ENCODE measurements around the gene MTERF4.
A peak's percentile ranks its signal among the peaks of the same experiment; 100 is the strongest.

Gene MTERF4

GRCh38 chr2:241073166-241074064 is 28.7 kb downstream of the MTERF4 start:
- intact Hi-C loops (cut with DNase I) = loop anchor here (10.0 kb wide), 1 partner anchor 141 kb away; no protein-coding TSS in a partner anchor

GRCh38 chr2:241072553-241073165 is 29.4 kb downstream of the MTERF4 start:
- intact Hi-C loops (cut with DNase I) = loop anchor here (10.0 kb wide), 1 partner anchor 142 kb away; no protein-coding TSS in a partner anchor
- DNase-seq = peak in 1 of 10 donors; percentile 10

More at GRCh38 chr2:241073166-241074064, 28.7 kb downstream of the MTERF4 start:
- no peak for DNase-seq

- no peak for DNase-seq
- intact Hi-C loops (cut with DNase I) = loop anchor here (10.0 kb wide), 1 partner anchor 143 kb away; no protein-coding TSS in a partner anchor
Measured at GRCh38 chr2:241072151-241072550, 29.9 kb downstream of the MTERF4 start.

- intact Hi-C loops (cut with DNase I) = loop anchor here (10.0 kb wide), 1 partner anchor 143 kb away; no protein-coding TSS in a partner anchor
- peak in 2 of 10 donors; percentile 3 to 82 for DNase-seq
Measured at GRCh38 chr2:241071677-241072111, 30.4 kb downstream of the MTERF4 start.

- intact Hi-C loops (cut with DNase I) = loop anchor here (10.0 kb wide), 1 partner anchor 144 kb away; no protein-coding TSS in a partner anchor
- DNase-seq = peak in 2 of 10 donors; percentile 68 to 74
Measured at GRCh38 chr2:241070811-241071676, 31.0 kb downstream of the MTERF4 start.

GRCh38 chr2:241070361-241070760 is 31.7 kb downstream of the MTERF4 start:
- no peak for DNase-seq

GRCh38 chr2:241069821-241070281 is 32.2 kb downstream of the MTERF4 start:
- intact Hi-C loops (cut with DNase I) = loop anchor here (10.0 kb wide), 1 partner anchor 145 kb away; no protein-coding TSS in a partner anchor
- peak in 3 of 10 donors; percentile 69 to 82 (median 82) for DNase-seq

More at GRCh38 chr2:241070361-241070760, 31.7 kb downstream of the MTERF4 start:
- intact Hi-C loops (cut with DNase I) = loop anchor here (10.0 kb wide), 1 partner anchor 144 kb away; no protein-coding TSS in a partner anchor

GRCh38 chr2:241068942-241069810 is 32.9 kb downstream of the MTERF4 start:
- intact Hi-C loops (cut with DNase I) = no loop called here
- DNase-seq = peak in 1 of 10 donors; percentile 73

- DNase-seq = peak in 1 of 10 donors; percentile 69
- intact Hi-C loops (cut with DNase I) = no loop called here
Measured at GRCh38 chr2:241068136-241068941, 33.7 kb downstream of the MTERF4 start.

GRCh38 chr2:241067501-241068135 is 34.5 kb downstream of the MTERF4 start:
- DNase-seq = peak in 2 of 10 donors; percentile 79 to 80
- intact Hi-C loops (cut with DNase I) = no loop called here

GRCh38 chr2:241066893-241067341 is 35.2 kb downstream of the MTERF4 start:
- peak in 1 of 10 donors; percentile 75 for DNase-seq
- intact Hi-C loops (cut with DNase I) = no loop called here

- intact Hi-C loops (cut with DNase I) = no loop called here
- DNase-seq = peak in 2 of 10 donors; percentile 59 to 77
Measured at GRCh38 chr2:241066171-241066892, 35.8 kb downstream of the MTERF4 start.

- intact Hi-C loops (cut with DNase I) = no loop called here
Measured at GRCh38 chr2:241065355-241065803, 36.7 kb downstream of the MTERF4 start.

GRCh38 chr2:241064802-241065354 is 37.2 kb downstream of the MTERF4 start:
- intact Hi-C loops (cut with DNase I) = no loop called here
- DNase-seq = peak in 2 of 10 donors; percentile 51 to 74

More at GRCh38 chr2:241065355-241065803, 36.7 kb downstream of the MTERF4 start:
- peak in 1 of 10 donors; percentile 81 for DNase-seq

GRCh38 chr2:241064008-241064801 is 37.9 kb downstream of the MTERF4 start:
- intact Hi-C loops (cut with DNase I) = no loop called here
- peak in 2 of 10 donors; percentile 72 to 74 for DNase-seq

All from posterior cingulate gyrus (tissue), 11 donors.